HG03097 (cell line): Measurements from ENCODE around the gene ATP5PF.
"Not testable (repeated sequence)": the region's sequence is repeated elsewhere in the genome, so short reads cannot be mapped to it uniquely, and the experiment has no call there.

ENCODE experiments used
- ATAC-seq: cut with Tn5 transposase; IDR thresholded peaks from one replicate; pipeline ENCODE4 v1.9.1; 2021; ENCODE audit not compliant: unreplicated experiment, low FRiP score

Gene ATP5PF

GRCh38 chr21:25732091-25732760 is 2.5 kb downstream of the ATP5PF start:
- ATAC-seq, result no peak

- ATAC-seq, result no peak
Measured at GRCh38 chr21:25722631-25723030, 12.1 kb downstream of the ATP5PF start.

- ATAC-seq, result no peak
Measured at GRCh38 chr21:25721987-25722386, 12.7 kb downstream of the ATP5PF start.

GRCh38 chr21:25717491-25718147 is 17.1 kb downstream of the ATP5PF start:
- no peak for ATAC-seq

GRCh38 chr21:25714066-25714465 is 20.6 kb downstream of the ATP5PF start:
- not testable (repeated sequence) for ATAC-seq

GRCh38 chr21:25710550-25710949 is 24.2 kb downstream of the ATP5PF start:
- ATAC-seq, result no peak

GRCh38 chr21:25709684-25710265 is 24.9 kb downstream of the ATP5PF start:
- ATAC-seq, result no peak

GRCh38 chr21:25708467-25709065 is 26.1 kb downstream of the ATP5PF start:
- ATAC-seq, result no peak

GRCh38 chr21:25701529-25701928 is 33.2 kb downstream of the ATP5PF start:
- no peak for ATAC-seq

- no peak for ATAC-seq
Measured at GRCh38 chr21:25700741-25701140, 34.0 kb downstream of the ATP5PF start.

- not testable (repeated sequence) for ATAC-seq
Measured at GRCh38 chr21:25695461-25695860, 39.2 kb downstream of the ATP5PF start.

GRCh38 chr21:25691976-25692375 is 42.7 kb downstream of the ATP5PF start:
- ATAC-seq, result no peak

- ATAC-seq, result no peak
Measured at GRCh38 chr21:25689226-25689625, 45.5 kb downstream of the ATP5PF start.

- no peak for ATAC-seq
Measured at GRCh38 chr21:25688275-25689155, 46.2 kb downstream of the ATP5PF start.

GRCh38 chr21:25687787-25688186 is 46.9 kb downstream of the ATP5PF start:
- ATAC-seq, result no peak

GRCh38 chr21:25682382-25682781 is 52.3 kb downstream of the ATP5PF start:
- no peak for ATAC-seq

- ATAC-seq, result no peak
Measured at GRCh38 chr21:25676451-25676850, 58.3 kb downstream of the ATP5PF start.
